Endometrium (tissue), 2 donors: ENCODE data around the gene KIAA0513.

Source experiments
- FAIRE-seq: peaks from 2 replicates; lab custom pipeline; 2012; peaks lifted over from hg19 to GRCh38; lab: Jason Lieb, UNC
- donor health status: control.
- donor health status: control.

KIAA0513 gene

DNA sequence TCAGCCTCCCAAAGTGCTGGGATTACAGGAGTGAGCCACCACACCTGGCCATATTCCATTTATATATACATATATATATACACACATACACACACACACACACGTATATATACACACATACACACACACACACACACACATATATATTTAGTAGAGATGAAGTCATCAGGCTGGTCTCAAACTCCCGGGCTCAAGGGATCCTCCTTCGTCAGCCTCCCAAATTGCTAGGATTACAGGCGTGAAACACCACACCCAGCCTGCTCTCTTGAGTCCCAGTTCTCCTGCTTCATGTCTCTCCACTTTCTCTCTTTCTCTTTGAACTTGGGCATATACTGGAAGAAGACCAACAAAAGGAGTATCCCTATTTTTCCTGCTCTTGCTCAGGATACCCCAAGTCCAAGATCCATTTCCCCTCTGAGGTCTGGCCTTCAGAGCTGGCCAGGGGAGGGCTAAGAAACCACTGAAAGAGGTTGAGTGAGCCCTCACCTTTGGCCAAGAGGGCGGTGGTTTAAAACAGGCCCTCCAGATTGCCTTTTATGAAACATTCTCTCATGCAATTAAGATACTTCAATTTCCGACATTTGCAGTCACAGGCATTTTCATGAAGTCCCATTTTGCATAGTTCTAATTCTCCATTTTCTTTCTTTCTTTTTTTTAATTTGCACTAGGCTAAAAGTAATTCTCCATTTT, 46.8 kb downstream of the KIAA0513 start:
- no peak for FAIRE-seq

DNA sequence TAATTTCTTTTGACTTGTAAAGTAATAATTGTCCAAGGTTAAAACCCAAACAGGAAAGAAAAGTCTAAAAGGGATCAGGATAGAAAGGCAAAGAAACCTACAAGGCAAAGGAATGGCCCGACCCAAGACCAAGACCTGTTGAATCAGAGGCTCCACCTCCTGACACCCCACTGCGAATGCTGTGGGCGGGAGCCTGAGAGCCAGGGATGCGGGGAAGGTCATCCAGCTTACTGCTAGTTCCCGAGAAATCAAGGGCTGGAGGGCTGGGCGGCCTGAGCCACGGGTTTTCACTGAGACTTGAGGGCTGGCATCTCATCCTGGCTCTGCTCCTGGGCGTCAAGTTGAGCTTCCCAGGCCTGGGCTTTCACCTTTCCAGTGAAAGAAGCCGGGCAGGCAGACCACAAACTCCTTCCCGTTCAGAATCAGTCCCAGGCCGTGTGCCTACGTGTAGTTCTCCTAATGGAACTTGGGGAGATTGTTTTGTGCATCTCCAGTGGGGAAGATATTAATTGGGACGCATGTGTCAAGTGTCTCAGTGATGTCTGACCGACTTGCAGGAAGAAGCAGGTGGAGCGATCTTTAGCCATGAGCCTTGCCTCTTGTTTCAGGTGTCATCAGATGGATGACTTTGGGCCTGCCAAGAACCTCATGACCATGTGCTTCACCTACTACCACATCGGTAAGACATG, 47.8 kb downstream of the KIAA0513 start:
- FAIRE-seq: no peak

DNA sequence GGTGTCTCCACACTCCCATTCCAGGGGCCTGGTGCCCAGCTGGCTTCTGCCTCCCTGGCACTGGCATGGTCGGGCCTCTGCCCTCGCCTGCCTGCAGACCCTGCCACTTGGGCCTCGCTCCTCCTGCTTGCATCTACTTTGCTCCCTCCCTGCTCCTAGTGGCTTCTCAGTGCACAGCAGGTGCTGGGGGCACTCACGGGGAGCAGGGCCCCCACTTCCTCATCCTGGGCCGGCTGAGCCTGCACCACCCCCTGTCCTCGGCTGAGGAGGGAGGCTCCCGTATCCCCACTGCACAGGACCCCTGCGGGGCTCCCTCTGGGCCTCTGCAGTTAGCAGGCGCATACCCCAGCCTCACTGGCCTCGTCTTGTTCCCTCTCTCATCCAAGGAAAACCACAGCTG, 49.4 kb downstream of the KIAA0513 start:
- FAIRE-seq: no peak

DNA sequence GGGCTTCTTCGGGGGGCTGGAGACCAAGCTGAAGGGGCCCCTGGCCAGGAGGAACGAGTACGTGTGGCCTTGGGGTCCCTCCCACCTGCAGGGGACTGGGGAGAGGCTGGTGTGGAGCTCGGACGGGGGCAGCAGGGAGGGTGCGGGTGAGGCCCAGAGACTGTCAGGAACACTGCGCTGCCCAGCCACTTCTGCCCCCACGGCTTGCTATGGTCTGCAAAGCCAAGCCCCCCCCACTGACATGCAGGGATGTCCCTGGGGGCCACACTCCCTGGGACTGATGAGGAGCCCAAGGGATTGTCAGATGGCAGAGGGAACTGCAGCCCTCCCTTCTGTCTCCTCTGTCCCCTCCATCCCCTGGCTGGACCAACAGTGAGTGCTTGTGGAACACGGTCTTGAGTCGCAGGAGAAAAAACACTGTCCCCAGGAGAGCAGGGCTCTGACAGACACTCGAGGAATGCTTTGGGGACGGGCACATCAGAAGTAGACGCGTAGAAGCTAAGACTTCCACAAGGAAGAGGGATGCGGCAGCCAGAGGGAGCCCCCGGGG, 50.1 kb downstream of the KIAA0513 start:
- FAIRE-seq: no peak

DNA sequence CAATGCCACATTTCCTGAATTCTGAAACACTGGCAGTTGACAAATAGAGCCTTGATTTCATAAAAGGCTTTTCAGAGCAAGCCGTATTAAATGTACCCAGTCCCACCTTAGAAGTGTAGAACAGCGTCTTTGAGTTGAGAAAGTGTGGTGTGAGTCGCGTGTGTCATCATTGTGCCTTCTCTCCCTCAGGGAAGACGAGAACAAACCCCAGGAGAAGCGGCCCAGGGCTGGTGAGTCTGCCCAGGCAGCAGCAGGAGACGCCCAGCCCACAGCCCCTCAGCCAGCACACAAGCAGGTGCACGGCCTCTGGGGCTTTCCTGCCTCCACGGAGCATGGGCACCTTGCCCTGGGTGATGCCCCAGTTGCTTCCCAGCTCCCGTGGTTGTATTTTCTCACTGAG, 50.6 kb downstream of the KIAA0513 start:
- no peak for FAIRE-seq

DNA sequence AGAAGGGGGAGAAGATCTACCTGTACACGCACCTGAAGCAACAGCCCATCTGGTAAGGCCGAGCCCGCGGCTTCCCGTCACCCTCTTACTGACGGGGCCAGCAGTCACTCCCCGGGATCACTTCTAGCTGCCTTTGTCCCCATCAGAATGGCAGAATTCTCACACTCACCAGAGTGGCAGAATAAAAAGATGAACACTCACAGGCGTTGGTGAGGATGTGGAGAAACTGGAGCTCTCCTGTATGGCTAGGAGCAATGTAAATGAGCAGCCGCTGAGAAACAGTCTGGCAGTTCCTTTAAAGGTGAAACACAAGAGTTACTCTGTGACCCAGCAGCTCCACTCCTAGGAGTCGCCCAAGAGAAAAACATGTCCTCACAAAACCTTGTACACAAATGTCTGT, 51.4 kb downstream of the KIAA0513 start:
- no peak for FAIRE-seq

DNA sequence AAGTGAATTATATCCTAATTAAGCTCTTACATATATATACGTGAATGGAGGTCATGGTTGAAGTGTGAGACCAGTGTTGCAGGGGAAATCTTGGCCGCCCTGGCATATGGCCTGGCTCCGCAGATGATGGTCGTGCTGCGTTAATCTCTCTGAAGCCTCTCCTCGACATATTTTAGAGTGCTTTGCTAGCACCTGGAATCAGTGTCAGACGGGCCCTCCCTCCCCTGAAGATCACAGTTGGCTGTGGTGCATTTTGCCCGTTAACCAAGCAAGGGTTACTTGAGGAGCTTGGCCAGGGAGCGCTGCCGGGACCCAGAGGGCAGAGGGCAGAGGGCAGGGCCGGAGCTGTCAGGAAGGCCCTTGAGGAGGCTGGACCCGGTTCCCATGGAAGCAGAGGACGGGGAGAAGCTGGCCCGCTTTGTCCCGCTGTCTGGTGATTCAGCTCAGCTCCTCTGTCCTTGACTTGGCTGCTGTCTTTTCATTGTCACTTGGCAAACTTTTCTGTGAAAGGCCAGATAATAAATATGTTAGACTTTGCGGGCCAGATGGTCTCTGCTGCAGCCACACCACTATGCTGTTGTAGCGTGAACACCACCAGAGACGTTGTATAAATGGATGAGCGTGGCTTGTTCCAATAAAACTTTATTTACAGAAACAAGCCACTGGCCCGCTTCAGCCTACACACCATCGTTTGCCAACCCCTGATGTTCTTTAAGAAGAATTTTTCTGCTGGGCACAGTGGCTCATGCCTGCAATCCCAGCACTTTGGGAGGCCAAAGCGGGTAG, 52.4 kb downstream of the KIAA0513 start:
- no peak for FAIRE-seq

DNA sequence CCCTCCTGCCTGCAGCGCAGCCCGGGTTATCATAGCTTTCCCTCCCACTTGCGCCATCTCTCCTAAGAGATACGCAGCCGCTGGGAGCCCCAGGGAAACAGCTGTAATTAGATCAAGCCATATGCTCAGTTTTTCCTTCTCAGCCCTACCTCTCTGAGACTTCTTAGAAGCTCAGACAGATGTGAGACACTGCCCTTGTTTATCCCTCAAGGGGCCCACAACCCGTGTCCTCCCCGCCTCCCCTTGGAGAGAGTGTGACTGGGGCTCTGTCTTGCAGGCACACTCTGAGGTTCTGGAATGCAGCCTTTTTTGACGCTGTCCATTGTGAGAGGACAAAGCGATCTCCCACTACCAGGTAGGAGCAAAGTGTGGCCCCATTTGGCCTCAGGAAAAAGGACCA, 53.4 kb downstream of the KIAA0513 start:
- FAIRE-seq: no peak

DNA sequence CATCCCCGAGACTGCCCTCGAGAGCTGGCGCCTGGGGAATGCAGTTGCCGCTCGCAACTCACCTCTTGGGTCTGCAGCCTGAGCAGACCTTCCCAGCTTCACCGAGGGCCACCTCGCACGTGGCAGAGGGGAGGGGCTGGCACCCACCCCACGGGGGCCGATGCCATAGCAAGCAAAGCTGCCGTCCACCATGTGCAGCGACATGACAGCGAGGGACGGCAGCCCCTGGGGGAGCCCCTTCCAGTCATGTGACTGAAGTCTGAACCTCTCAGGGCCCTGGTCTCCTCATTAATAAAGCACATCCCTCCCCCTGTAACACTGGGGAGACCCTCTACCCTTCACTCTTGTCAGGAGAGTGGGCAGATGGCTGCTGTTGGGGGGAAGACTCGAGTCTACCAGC, 54.2 kb downstream of the KIAA0513 start:
- FAIRE-seq: no peak

DNA sequence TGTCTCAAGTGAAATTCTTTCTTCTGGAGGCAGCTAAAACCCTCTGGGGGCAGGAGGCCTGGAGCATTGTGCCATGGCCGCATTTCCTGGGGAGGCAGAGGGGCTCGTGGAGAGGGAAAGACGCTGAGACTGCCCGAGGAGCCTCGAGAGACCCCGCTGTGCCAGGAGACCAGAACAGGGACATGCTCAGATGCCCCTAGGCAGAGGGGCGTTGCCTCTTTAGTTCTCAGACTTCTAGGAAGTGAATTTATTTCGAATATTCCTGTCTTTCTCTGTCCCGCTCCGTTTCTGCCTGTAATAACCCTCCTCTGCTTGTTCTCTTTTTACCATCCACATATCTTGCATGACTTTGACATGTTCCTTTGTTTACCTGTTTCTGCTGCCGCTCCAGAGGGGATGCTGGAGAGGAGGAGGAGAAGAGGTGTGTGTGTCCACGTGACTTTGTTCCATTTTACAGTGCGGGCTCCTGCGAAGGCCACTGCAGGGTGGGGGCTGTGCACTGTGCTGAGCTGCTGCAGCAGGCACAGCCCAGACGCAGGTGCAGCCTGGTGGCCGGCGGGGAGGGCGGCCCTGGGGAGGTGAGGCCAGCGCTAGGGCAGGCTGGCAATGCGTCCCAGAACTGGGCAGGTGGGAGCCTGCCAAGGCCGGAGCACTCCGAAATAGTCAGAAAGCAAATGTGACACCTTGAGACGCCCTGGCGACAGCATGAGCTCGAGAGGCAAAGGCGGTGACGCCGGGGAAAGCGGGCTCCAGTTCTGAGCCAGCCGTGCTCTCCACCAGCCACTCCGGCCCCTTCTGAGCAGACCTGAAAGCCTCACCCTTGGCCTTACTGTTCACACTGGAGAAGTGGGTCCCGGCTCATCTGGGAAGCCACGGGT, 54.8 kb downstream of the KIAA0513 start:
- no peak for FAIRE-seq

DNA sequence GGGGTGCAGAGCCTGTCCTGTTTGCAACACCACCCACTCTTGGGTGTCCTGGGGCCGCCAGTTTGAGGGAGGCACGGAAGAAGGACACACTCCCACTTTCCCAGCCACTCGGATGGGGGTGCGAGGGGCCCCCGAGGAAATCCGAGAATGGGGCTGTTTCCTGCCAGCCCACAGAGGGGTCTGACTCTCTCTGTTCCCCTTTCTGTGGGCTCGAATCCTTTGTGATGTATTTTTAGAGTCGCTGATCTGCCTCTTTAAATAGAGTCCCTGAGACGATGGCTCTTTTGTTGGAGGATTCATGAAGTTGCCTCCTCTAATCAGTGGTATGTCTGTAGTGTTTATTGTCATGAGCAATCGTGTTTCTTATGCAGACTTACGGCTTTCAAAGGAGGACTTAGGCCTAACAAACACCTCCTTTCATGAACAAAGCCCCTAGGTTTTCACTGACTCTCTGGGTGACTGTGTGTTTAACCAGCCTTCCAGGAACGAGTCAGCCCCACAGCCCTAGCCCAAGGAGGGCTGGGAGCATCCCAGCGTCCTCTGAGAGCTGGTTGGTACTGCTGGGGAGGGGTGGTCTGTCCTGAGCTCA, 55.5 kb downstream of the KIAA0513 start:
- FAIRE-seq: no peak

DNA sequence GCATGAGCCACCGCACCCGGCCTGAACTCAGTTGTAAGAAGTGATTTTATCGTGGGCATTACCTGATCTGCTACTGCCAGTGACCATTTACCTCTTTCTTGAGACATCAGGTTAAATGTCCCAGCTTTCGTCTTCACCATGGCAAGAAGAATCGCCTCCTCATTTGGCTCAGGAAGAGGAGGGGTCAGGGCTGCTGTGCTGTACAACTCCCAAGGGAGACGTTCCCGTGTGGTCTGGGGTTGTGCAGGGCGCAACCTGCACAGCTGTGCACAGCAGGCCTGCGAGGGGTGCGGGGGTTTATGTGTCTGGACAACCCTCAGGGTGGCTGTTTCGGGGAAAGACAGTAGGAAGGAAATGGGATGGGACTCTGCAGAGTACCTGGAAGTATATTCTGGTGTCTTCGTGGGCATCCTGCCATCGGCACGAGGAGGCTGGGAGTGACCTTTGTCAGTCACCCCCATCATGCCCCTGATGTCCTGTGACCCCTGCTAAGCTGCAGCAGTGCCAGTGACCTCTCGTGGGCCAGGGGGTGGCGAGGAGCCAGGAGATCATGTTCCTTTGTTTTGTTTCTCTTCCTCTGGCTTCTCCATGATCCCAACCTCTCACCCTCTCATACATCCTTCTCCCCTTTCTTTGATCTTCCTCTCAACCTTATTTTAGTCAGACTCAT, 57.4 kb downstream of the KIAA0513 start:
- FAIRE-seq: no peak

DNA sequence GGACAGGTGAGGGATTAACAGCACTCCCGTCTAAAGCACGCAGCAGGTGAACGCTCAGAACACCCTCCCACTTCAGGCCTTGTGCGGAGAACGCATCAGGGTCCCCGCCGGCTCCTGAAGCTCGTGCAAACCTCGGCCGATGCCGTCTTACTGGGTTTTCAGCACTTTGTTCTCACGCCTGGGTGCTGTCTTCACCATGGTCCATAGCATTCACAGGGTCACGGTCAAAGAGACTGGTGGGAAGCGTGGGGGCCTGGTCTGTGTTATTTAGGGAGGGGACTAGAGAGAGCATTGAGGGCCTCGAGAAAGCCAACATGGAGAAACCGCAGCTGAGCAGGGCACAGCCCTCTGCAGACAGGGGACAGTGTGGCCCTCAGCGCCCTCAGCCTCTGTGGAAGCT, 58.1 kb downstream of the KIAA0513 start:
- no peak for FAIRE-seq

DNA sequence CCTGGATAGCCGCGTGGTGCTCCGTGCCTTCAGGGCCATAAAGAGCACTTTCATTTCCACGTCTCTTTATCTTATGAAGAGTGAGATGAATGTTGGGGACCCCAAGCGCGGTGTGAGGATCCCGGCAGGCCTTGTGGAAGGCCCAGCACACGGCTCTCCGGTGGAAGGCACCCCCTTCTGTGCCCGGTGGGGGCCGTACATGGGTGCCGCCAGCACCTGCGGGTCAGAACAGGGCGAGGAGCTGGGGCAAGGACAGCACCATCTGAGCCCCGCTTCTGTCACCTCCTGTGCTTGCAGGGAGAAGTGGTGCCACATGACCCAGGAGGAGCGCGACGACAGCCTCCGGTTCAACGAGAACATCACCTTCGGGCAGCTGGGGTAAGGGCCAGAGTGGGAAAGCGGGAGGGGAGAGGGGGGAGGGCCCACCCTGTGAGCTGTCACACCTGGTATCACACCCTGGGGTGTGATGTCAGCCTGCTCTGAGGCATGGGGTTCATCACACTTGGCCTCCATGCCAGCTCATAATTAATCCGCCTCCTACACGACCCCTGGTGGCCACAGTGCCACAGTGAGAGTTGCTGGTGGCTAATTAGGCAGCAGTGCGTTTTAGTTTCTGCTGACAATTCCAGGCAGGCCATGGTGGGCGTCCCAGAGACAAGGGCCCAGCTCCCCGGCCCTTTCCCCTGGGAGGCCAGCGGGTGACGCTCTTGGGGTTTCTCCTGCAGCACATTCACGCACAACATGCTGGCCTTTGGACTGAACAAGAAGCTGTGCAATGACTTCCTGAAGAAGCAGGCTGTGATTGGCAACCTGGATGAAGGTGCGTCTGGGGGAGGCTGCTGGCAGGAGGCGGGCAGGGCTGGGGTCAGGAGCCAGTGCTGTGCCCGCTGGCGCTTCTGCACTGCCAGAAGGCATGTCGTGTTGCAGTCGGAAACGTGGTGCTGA, 59.0 kb downstream of the KIAA0513 start:
- no peak for FAIRE-seq

DNA sequence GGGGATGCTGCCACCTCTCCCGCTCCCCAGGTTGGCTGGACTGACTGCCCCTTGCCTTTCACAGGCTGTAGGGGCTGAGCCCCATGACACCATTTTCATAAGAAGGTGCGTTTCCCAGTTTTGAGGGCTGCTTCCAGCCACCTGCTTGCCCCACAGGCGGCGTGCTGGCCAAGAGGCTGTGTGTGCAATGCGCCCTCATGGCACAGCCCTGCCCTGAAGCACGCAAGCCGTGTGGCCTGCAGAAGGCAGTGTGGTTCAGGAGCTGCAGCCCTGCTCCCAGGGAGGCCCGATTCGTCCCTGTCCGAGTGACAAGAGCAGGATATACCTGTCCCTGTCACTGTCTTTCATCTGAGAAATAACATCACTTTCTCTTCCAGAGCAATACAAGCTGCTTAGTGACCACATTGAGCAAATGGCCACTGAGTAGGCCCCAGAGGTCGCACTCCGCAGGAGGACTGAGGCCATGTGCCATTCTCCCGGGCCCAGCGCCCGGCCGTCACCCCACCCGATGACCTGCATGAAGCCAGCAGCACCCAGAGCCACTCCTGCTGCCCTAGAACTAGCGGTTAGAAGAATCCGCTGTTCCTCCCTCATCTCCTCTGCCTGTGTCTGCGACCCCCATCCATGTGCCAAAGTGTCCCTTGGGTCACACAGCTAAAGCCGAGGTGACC, 60.4 kb downstream of the KIAA0513 start:
- FAIRE-seq: no peak

DNA sequence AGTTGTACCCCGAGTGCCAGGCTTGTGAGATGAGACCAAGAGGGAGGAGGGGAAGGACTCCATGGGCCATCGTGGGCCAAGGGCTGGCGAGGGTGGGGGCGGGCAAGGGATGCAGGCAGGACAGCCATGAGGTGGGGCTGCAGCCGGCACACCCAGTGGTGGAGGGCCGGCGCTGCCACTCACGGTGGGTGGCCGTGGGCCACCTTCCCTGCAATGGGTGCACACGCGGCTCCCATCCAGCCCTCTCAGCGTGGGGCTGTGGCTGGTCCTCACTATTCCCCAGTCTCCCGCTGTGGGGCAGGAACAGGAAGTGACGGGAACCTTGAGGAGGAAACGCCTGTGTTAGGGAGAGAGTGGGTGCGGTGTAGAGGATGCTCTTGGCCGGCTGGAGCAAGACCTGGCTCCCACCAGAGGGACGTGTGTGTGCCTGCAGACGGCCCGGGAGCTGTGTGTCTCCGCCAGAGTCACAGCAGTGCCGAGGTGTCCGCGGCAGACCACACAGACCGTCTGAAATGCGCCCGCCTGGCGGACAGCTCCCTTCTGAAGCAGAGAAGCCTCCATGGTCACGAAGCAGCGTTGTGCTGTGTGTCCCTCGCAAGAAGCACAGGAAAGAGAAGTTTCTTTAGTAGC, 61.1 kb downstream of the KIAA0513 start:
- no peak for FAIRE-seq

DNA sequence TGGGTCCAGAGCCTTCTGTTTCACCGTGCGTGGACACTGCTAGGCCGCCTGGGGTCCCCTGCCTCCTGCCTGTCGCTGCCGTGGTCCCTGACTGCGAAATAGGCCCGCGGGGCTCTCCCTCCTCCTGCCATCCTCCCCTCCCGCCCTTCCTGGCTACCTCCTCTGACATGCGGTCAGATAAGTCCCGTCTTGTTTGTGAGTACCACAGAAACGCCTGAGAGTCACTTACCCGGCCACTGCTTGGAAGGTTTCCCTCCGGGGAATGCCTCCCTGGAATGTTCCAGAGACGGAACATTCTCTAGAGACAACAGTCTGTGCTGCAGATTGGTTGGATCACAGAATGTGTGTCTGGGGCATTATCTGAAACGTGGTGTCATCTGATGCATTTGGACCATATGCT, 61.9 kb downstream of the KIAA0513 start:
- no peak for FAIRE-seq

DNA sequence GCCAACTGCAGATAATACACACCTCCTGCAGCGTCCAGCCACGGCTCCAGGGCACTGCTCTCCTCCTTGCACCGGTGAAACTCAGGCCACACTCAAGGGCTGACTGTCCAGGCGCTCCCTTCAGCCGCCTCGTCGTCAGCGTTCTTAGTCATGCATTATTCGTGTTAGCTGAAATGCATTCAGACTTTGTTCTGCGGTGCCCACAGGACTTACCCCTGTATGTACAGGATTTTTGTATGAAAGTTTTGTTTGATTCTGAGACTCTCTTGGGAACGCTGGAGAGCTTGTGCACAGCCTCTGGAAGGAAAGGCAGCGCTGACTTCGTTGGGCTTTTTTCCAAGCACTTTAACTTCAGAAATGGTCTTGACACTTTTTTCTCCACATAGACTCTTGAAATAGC, 62.6 kb downstream of the KIAA0513 start:
- no peak for FAIRE-seq
